GM12892 (cell line): ENCODE results near the gene NES.

Experiments used
- POLR2A ChIP-seq: IDR thresholded peaks from 2 replicates; pipeline ENCODE4 v1.6.1; 2011; ENCODE audit warnings: low read depth, low read length, control low read depth
- POLR2AphosphoS5 ChIP-seq: IDR thresholded peaks from 2 replicates; pipeline ENCODE4 v1.6.1; 2011; ENCODE audit warnings: low read depth, low read length, control low read depth

GRCh38 chr1:156625436-156626078, 51.6 kb downstream of the NES start:
- no peak for TF ChIP-seq POLR2A
- no peak for TF ChIP-seq POLR2AphosphoS5
